LoVo (cell line): ENCODE results near the gene TUBA1C.
A peak's percentile ranks its signal among the peaks of the same experiment; 100 is the strongest.
"Not testable (repeated sequence)": the region's sequence is repeated elsewhere in the genome, so short reads cannot be mapped to it uniquely, and the experiment has no call there.

Experiments used
- DNase-seq: peaks from one replicate; pipeline ENCODE4 v3.0.0-alpha.2; 2016; ENCODE audit warnings: low spot score

TUBA1C gene

DNA sequence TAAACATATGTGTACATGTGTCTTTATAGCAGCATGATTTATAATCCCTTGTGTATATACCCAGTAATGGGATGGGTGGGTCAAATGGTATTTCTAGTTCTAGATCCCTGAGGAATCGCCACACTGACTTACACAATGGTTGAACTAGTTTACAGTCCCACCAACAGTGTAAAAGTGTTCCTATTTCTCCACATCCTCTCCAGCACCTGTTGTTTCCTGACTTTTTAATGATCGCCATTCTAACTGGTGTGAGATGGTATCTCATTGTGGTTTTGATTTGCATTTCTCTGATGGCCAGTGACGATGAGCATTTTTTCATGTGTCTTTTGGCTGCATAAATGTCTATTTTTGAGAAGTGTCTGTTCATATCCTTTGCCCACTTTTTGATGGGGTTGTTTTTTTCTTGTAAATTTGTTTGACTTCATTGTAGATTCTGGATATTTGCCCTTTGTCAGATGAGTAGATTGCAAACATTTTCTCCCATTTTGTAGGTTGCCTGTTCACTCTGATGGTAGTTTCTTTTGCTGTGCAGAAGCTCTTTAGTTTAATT is 45.6 kb downstream of the TUBA1C start:
- DNase-seq: not testable (repeated sequence)

DNA sequence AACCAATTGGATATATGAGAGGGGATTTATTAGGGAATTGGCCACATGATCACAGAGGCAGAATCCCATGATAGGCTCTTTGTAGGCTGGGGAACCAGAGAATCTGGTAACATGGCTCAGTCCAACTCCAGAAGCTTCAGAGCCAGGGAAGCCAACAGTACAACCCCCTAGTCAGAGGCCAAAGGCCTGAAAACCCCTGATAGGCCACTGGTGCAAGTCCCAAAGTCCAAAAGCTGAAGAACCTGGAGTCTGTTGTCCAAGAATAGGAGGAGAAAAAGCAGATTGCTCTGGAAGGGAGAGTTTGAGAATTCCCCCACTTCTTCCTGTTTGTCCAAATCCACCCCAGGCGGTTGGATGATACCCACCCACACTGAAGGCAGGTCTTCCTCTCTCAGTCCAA is 49.9 kb downstream of the TUBA1C start:
- no peak for DNase-seq

DNA sequence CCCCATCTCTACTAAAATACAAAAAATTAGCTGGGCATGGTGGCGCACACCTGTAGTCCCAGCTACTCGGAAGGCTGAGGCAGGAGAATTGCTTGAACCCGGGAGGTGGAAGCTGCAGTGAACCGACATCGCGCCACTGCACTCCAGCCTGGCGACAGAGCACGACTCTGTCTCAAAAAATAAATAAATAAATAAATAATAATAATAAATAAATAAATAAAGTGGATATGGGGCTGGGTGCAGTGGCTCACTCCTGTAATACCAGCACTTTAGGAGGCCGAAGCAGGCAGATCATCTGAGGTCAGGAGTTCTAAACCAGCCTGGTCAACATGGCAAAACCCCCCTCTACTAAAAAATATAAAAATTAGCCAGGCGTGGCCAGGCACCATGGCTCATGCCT is 52.2 kb downstream of the TUBA1C start:
- not testable (repeated sequence) for DNase-seq

DNA sequence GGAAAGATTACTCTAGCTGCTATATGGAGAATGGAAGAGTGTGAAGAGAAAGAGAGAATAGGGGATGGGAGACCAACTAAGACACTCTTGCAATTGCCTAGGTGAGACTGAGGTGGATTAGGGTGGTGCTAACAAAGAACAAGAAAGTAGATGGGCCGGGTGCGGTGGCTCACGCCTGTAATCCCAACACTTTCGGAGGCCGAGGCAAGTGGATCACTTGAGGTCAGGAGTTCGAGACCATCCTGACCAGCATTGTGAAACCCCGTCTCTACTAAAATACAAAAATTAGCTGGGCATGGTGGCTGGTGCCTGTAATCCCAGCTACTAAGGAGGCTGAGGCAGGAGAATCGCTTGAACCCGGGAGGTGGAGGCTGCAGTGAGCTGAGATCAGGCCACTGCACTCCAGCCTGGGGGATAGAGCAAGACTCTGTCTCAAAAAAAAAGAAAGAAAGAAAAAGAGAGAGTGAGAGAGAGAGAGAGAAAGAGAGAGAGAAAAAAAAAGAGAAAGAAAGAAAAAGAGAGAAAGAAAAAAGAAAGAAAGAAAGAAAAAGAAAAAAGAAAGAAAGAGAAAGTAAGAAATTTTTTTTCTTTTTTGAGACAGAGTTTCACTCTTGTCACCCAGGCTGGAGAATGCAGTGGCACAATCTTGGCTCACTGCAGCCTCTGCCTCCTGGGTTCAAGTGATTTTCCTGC is 55.7 kb downstream of the TUBA1C start:
- not testable (repeated sequence) for DNase-seq

DNA sequence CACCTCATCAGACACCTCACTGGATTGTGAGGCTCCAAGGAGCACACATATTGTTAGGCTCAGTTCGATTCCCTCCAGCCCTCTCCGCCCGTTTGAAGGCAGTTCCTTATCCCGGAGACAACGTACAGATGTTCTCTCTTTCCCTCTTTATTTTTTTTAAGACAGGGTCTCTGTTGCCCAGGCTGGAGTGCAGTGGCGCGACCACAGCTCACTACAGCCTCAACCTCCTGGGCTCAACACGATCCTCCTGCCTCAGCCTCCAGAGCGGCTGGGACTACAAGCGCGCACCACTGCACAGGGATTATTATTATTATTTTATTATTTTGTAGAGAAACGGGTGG is 57.5 kb downstream of the TUBA1C start:
- no peak for DNase-seq

DNA sequence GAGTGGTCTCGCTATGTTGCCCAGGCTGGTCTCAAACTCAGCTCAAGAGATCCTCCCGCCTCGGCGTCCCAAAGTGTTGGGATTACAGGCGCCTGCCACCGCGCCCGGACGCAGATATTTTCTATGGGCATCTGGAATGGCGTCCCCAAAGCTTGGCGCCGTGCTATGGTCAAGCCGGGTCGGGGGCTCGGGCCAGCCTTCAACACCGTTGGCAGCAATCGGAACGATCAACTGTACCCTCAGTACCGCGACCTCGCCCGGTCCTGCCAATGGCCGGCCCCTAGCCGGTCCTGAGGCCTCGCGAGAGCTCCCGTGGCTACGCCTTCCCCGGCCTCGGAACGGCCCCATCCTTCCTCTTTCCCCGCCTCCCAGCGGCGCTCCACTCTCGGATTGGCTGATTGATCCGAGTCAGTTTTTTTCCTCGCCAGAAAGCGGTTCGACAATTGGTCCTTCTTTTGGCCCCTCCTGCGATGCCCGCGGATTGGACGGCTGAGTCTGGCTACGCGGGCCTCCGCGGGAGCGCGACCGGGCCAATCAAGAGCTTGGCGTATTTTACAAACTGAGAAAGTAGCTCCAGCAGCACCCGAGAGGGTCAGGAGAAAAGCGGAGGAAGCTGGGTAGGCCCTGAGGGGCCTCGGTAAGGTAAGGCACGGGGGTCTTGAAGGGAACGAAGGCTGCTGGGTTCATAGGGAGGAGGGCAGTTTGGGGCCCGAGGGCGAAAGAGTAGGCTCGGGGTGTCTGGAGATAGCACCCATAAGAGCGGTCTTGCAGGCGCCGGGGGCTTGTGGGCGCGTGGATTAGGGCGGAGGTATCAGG is 58.0 kb downstream of the TUBA1C start, which contains the start of gene TROAP:
Gene TROAP, plus strand, starts transcription at position 548 of the 816 bp plus-strand sequence. CDS start 354 bp downstream, outside the sequence.
- DNase-seq: peak; percentile 100

DNA sequence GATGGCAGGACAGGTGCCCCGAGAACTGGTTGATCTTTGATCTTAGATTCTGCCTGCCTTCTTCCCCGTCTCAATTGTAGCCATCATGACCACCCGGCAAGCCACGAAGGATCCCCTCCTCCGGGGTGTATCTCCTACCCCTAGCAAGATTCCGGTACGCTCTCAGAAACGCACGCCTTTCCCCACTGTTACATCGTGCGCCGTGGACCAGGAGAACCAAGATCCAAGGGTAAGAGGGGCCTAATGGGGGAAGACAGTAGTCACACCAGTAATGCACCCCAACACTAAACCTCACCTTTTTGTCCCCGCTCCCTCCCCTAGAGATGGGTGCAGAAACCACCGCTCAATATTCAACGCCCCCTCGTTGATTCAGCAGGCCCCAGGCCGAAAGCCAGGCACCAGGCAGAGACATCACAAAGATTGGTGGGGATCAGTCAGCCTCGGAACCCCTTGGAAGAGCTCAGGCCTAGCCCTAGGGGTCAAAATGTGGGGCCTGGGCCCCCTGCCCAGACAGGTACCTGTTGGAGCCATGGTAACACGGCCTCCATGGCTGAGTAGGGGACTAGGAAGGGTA is 58.7 kb downstream of the TUBA1C start:
- DNase-seq: no peak
